Suprapubic skin (tissue), 4 donors: ENCODE measurements around the gene ARMCX4. TPM values are rescaled to one million over a fixed set of nuclear protein-coding genes. Genes with fewer than 3 reads are reported as not detected.

Experiments
- DNase-seq, 2 donors: peaks; one replicate each; pipeline ENCODE4 v3.0.0-alpha.2; 2019; ENCODE audit warnings: low spot score in 2 of 2
- H3K27ac ChIP-seq: fragments of 200-600 bp; sonication (generic); one replicate; pipeline ENCODE4 v1.5.1; 2019
- H3K27me3 ChIP-seq: fragments of 200-600 bp; sonication (generic); one replicate; pipeline ENCODE4 v1.5.1; 2019
- H3K36me3 ChIP-seq: fragments of 200-600 bp; sonication (generic); one replicate; pipeline ENCODE4 v1.5.1; 2019
- H3K4me1 ChIP-seq: fragments of 200-600 bp; sonication (generic); one replicate; pipeline ENCODE4 v1.5.1; 2019
- H3K4me3 ChIP-seq: fragments of 200-600 bp; sonication (generic); one replicate; pipeline ENCODE4 v1.5.1; 2019; ENCODE audit warnings: mild to moderate bottlenecking
- H3K9me3 ChIP-seq: fragments of 200-600 bp; sonication (generic); one replicate; pipeline ENCODE4 v1.5.1; 2019
- CTCF ChIP-seq, 2 donors: fragments of 200-600 bp in 1 of 2; fragments of 450-650 bp in 1 of 2; sonication (generic) in 1 of 2; IDR thresholded peaks; one replicate each; pipeline ENCODE4 v1.5.1; 2016 to 2019; ENCODE audit warnings: antibody characterized with exemption in 2 of 2, mild to moderate bottlenecking in 1 of 2, moderate library complexity in 1 of 2
- EP300 ChIP-seq: sonication (generic); formaldehyde crosslinking; IDR thresholded peaks from one replicate; pipeline ENCODE4 v1.6.1; 2017; ENCODE audit warnings: antibody characterized with exemption
- POLR2A ChIP-seq, 2 donors: fragments of 450-650 bp; IDR thresholded peaks; one replicate each; pipeline ENCODE4 v1.6.1; 2017; ENCODE audit warnings: antibody characterized with exemption in 2 of 2, mild to moderate bottlenecking in 2 of 2, moderate library complexity in 2 of 2
- POLR2AphosphoS5 ChIP-seq, 3 donors: sonication (generic); formaldehyde crosslinking; IDR thresholded peaks; one replicate each; pipeline ENCODE4 v1.6.1; 2017; ENCODE audit warnings: antibody characterized with exemption in 3 of 3
- WGBS: methylation state at CpG from one replicate; pipeline ENCODE4 v1.1.5; 2018; 5-methylcytosine and 5-hydroxymethylcytosine counted together
- total RNA-seq, 4 donors: library from RNA; depleted of rRNA; stranded (reverse); fragments of >200 nt; gene quantifications; one replicate each; pipeline ENCODE4 v1.1.0, GENCODE V29; 2016

The ARMCX4 gene
- 10 to 100 TPM in 2 of 4 donors, 1 to 10 TPM in 2; 2.4 to 19.6 (median 8.1) TPM for total RNA-seq

- Histone ChIP-seq H3K36me3 (no peaks in the 10 kb centered on the region), H3K27me3 (no peaks in the 10 kb centered on the region), H3K4me1 (peaks cover 6% of the 10 kb centered on the region), H3K9me3 (no peaks in the 10 kb centered on the region), H3K4me3 (peak within 1 kb of the TSS; percentile 55), H3K27ac (no peak within 1 kb of the TSS)
- 43% methylated on average over 32 of the region's 50 CpGs for WGBS
- peak in 1 of 2 donors; percentile 77 for DNase-seq
- TF ChIP-seq CTCF (IDR thresholded peaks at IDR 0.05) (no peak), EP300 (no peak), POLR2A (IDR thresholded peaks at IDR 0.05) (no peak), POLR2AphosphoS5 (IDR thresholded peaks at IDR 0.05) (no peak)
Measured at GRCh38 chrX:101485212-101485949, at the start of gene ARMCX4. Gene ARMCX4, plus strand, starts transcription at chrX:101485456. Its CDS starts 3,134 bp downstream, at chrX:101488590.

DNA sequence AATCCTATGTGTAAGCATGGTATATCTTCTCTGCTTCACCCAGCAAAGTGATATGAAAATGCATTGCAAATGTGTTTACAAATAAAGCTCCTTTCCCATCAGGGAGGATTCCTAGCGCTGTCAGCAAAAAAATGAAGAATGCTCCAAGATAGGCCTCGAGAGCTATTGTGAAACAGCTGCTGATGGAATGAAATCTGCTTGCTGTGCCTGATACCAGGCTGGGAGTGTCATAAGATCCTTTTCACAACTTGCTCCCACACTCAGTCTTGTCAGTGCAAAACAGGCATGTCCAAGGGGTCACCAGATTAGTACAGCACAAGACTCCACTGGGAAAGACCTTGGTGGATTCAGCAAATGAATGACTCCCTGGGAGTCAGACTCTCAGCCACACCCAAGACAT lies 43.2 kb upstream of the ARMCX4 start:
- TF ChIP-seq EP300 = no peak
- TF ChIP-seq CTCF (IDR thresholded peaks at IDR 0.05) = no peak
- TF ChIP-seq POLR2A (IDR thresholded peaks at IDR 0.05) = no peak
- no peak for TF ChIP-seq POLR2AphosphoS5 (IDR thresholded peaks at IDR 0.05)
- Histone ChIP-seq H3K9me3 (no peaks in the 10 kb centered on the region), H3K4me3 (no peak overlapping the region), H3K36me3 (peaks cover 19% of the 10 kb centered on the region), H3K4me1 (no peaks in the 10 kb centered on the region), H3K27ac (no peak overlapping the region), H3K27me3 (no peaks in the 10 kb centered on the region)
- no peak for DNase-seq
- 80% methylated on average over 2 of the region's 2 CpGs for WGBS

GRCh38 chrX:101449279-101449678 lies 36.0 kb upstream of the ARMCX4 start:
- H3K4me1 ChIP-seq = no peaks in the 10 kb centered on the region
- H3K27me3 ChIP-seq = no peaks in the 10 kb centered on the region
- no peak for TF ChIP-seq POLR2AphosphoS5 (IDR thresholded peaks at IDR 0.05)
- TF ChIP-seq POLR2A (IDR thresholded peaks at IDR 0.05) = no peak
- TF ChIP-seq EP300 = no peak
- no peak for TF ChIP-seq CTCF (IDR thresholded peaks at IDR 0.05)
- WGBS = 95% methylated on average over 1 of the region's 1 CpG
- H3K9me3 ChIP-seq = no peaks in the 10 kb centered on the region
- H3K36me3 ChIP-seq = no peaks in the 10 kb centered on the region
- H3K4me3 ChIP-seq = no peak overlapping the region
- H3K27ac ChIP-seq = no peak overlapping the region
- no peak for DNase-seq

- Histone ChIP-seq H3K4me1 (no peaks in the 10 kb centered on the region), H3K9me3 (no peaks in the 10 kb centered on the region), H3K4me3 (no peak overlapping the region), H3K27ac (no peak overlapping the region), H3K27me3 (no peaks in the 10 kb centered on the region), H3K36me3 (no peaks in the 10 kb centered on the region)
- DNase-seq = no peak
- TF ChIP-seq CTCF (IDR thresholded peaks at IDR 0.05) (no peak), POLR2A (IDR thresholded peaks at IDR 0.05) (no peak), POLR2AphosphoS5 (IDR thresholded peaks at IDR 0.05) (no peak), EP300 (no peak)
- 58% methylated on average over 2 of the region's 2 CpGs for WGBS
Measured at GRCh38 chrX:101450085-101450484, 35.2 kb upstream of the ARMCX4 start.

DNA sequence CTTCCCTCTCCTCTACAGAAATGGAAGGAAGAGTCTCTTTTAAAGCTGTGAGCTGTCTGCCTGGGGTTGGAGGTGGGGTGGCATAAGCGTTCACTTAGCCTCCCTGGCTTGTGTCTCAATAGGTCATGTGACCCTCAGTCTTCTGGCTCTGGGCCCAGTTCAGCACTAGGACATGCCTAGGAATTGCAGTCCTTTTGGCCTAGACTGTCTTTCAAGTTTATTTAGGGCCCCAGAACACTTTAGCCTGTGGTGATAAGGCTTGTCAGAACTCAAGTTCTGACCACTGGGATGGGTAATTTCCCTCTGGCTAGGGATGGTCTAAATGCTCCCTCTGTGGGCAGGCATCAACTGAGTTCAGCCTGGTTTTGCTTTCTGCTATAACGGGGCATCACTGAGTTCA lies 34.3 kb upstream of the ARMCX4 start:
- Histone ChIP-seq H3K36me3 (no peaks in the 10 kb centered on the region), H3K4me1 (no peaks in the 10 kb centered on the region), H3K9me3 (no peaks in the 10 kb centered on the region), H3K4me3 (no peak overlapping the region), H3K27ac (no peak overlapping the region), H3K27me3 (no peaks in the 10 kb centered on the region)
- WGBS = 52% methylated on average over 2 of the region's 2 CpGs
- no peak for DNase-seq
- no peak for TF ChIP-seq POLR2A (IDR thresholded peaks at IDR 0.05)
- no peak for TF ChIP-seq CTCF (IDR thresholded peaks at IDR 0.05)
- TF ChIP-seq POLR2AphosphoS5 (IDR thresholded peaks at IDR 0.05) = no peak
- no peak for TF ChIP-seq EP300
